Cardiac fibroblast (primary cell): ENCODE results near the gene TAF11L9.
"Not testable (repeated sequence)": the region's sequence is repeated elsewhere in the genome, so short reads cannot be mapped to it uniquely, and the experiment has no call there.

ENCODE experiments used
- DNase-seq, 2 donors: peaks; one replicate each; pipeline versions ENCODE4 v3.0.0 to v3.0.0-alpha.2; 2010; ENCODE audit warnings: low read depth in 2 of 2
- H3K4me3 ChIP-seq, 2 donors: replicated peaks in 1 of 2; 1 replicate in 1 of 2; 2 replicates in 1 of 2; pipeline ENCODE4 v1.5.1; 2011; ENCODE audit warnings: low read depth in 2 of 2, low read length in 2 of 2, mild to moderate bottlenecking in 2 of 2, moderate library complexity in 1 of 2
- TF ChIP-seq, protein P1 (sequence below): IDR thresholded peaks from one replicate; pipeline ENCODE4 v1.5.1; 2011; ENCODE audit warnings: low read depth, mild to moderate bottlenecking, low read length, inconsistent platforms

Gene TAF11L9

GRCh38 chr5:17594255-17594654, at the start of gene TAF11L9:
TSS of gene TAF11L9 (minus strand) at chr5:17594394.
- not testable (repeated sequence) for H3K4me3 ChIP-seq, DNase-seq

GRCh38 chr5:17634160-17634559, 40.0 kb upstream of the TAF11L9 start, which contains the start of gene TAF11L14:
TSS of gene TAF11L14 (plus strand) at chr5:17634460.
- no peak for DNase-seq
- TF ChIP-seq, protein P1, sequence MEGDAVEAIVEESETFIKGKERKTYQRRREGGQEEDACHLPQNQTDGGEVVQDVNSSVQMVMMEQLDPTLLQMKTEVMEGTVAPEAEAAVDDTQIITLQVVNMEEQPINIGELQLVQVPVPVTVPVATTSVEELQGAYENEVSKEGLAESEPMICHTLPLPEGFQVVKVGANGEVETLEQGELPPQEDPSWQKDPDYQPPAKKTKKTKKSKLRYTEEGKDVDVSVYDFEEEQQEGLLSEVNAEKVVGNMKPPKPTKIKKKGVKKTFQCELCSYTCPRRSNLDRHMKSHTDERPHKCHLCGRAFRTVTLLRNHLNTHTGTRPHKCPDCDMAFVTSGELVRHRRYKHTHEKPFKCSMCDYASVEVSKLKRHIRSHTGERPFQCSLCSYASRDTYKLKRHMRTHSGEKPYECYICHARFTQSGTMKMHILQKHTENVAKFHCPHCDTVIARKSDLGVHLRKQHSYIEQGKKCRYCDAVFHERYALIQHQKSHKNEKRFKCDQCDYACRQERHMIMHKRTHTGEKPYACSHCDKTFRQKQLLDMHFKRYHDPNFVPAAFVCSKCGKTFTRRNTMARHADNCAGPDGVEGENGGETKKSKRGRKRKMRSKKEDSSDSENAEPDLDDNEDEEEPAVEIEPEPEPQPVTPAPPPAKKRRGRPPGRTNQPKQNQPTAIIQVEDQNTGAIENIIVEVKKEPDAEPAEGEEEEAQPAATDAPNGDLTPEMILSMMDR = no peak
- H3K4me3 ChIP-seq = no peak within 1 kb of the TSS

DNA sequence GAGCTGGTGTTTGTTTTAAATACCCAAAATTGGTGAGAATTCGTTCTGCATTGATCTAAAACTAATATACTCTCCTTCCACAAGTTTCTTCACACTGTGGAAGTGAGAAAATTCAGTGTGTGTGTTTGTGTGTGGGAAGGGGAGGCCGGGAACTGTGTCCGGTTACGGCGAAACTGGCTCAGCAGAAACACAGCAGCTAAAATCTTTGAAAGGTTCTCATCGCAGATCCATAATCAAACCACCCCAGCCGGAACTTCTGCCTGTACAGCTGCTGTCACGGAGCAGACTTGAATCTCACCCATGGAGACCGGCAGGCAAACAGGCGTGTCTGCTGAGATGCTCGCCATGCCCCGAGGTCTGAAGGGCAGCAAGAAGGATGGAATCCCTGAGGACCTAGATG, 37.6 kb upstream of the TAF11L9 start, which contains the start of gene TAF11L13:
Gene TAF11L13 (plus strand): TSS at position 301 of the 400 bp plus-strand sequence.
- H3K4me3 ChIP-seq, DNase-seq: not testable (repeated sequence)

GRCh38 chr5:17625686-17626085, 31.5 kb upstream of the TAF11L9 start:
- H3K4me3 ChIP-seq = no peak overlapping the region
- no peak for DNase-seq
- TF ChIP-seq, protein P1 = no peak

GRCh38 chr5:17620627-17621026, 26.4 kb upstream of the TAF11L9 start:
- TF ChIP-seq, protein P1 = no peak
- no peak for DNase-seq

GRCh38 chr5:17619354-17619753, 25.2 kb upstream of the TAF11L9 start:
- DNase-seq = no peak
- H3K4me3 ChIP-seq = no peak overlapping the region
- TF ChIP-seq, protein P1 = no peak

More at GRCh38 chr5:17620627-17621026, 26.4 kb upstream of the TAF11L9 start:
- no peak overlapping the region for H3K4me3 ChIP-seq

- H3K4me3 ChIP-seq = no peak overlapping the region
- TF ChIP-seq, protein P1 = no peak
- DNase-seq = no peak
Observed at GRCh38 chr5:17614872-17615605, 20.8 kb upstream of the TAF11L9 start.

DNA sequence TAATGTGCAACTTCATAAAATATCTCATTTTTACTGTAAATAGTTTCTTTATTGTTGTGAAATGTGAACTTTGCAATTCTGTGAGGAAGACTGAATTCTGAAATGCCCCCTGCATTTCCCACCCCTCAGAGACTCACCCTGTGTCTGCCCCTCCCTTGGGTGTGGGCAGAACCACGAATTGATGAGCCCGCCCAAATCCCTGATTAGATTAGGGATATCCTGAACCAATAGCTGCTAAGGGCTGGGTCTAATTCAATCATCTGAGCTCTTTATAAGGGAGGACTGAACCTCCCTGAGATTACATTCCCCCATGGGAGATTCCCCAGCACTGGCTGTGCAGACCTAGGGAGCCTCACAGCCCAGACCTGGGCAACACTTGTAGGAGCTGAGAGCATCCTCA, 15.9 kb upstream of the TAF11L9 start, which contains the start of gene TAF11L12:
Gene TAF11L12 (plus strand): TSS at position 301 of the 400 bp plus-strand sequence.
- H3K4me3 ChIP-seq, DNase-seq: not testable (repeated sequence)

GRCh38 chr5:17607461-17607860, 13.3 kb upstream of the TAF11L9 start:
- DNase-seq, H3K4me3 ChIP-seq: not testable (repeated sequence)
